A673 (cell line): ENCODE results near the gene ZSCAN9. TPM values are rescaled to one million over a fixed set of nuclear protein-coding genes. Genes with fewer than 3 reads are reported as not detected.

Experiments
- BruUV-seq: library from RNA; stranded (reverse); fragments of 400-500 nt; replicated peaks from 2 replicates; lab custom pipeline; 2021; lab: Mats Ljungman, UMichigan
- CTCF ChIA-PET: fragments of 300-600 bp; sonication (Branson Sonifier 250); formaldehyde crosslinking; loops from one replicate; lab custom pipeline; 2022; ENCODE audit warnings: antibody characterized with exemption; lab: Charles Lee
- POLR2A ChIA-PET: fragments of 300-600 bp; sonication (Branson Sonifier 250); formaldehyde crosslinking; loops from one replicate; lab custom pipeline; 2022; ENCODE audit warnings: antibody characterized with exemption; ENCODE audit not compliant: low non-redundant PET; lab: Charles Lee
- DNase-seq: peaks from one replicate; pipeline ENCODE4 v3.0.0-alpha.2; 2015; ENCODE audit warnings: low spot score
- H3K27ac ChIP-seq: fragments of 200-600 bp; sonication (generic); 2 replicates; pipeline ENCODE4 v1.5.1; 2016; ENCODE audit warnings: mixed run types, low read depth, mild to moderate bottlenecking, mixed read lengths, antibody characterized with exemption, low read length; ENCODE audit not compliant: poor library complexity, severe bottlenecking
- H3K27me3 ChIP-seq: fragments of 200-600 bp; sonication (generic); replicated peaks from 2 replicates; pipeline ENCODE4 v1.6.1; 2017; ENCODE audit warnings: mixed run types, low read depth, mild to moderate bottlenecking, mixed read lengths, antibody characterized with exemption, low read length; ENCODE audit not compliant: insufficient read depth, poor library complexity
- H3K36me3 ChIP-seq: fragments of 200-600 bp; sonication (generic); 2 replicates; pipeline ENCODE4 v1.6.1; 2016; ENCODE audit warnings: mixed run types, mild to moderate bottlenecking, mixed read lengths, antibody characterized with exemption, low read length; ENCODE audit not compliant: insufficient read depth, poor library complexity, severe bottlenecking
- H3K4me1 ChIP-seq: fragments of 200-600 bp; sonication (generic); 2 replicates; pipeline ENCODE4 v1.6.1; 2017; ENCODE audit warnings: mixed run types, mild to moderate bottlenecking, mixed read lengths, antibody characterized with exemption, low read length; ENCODE audit not compliant: insufficient read depth, poor library complexity, severe bottlenecking
- H3K4me3 ChIP-seq: fragments of 200-600 bp; sonication (generic); 2 replicates; pipeline ENCODE4 v1.5.1; 2016; ENCODE audit warnings: low read depth, mixed run types, mild to moderate bottlenecking, mixed read lengths, low read length; ENCODE audit not compliant: poor library complexity, severe bottlenecking
- H3K9me3 ChIP-seq: fragments of 200-600 bp; sonication (generic); 2 replicates; pipeline ENCODE4 v1.6.1; 2016; ENCODE audit warnings: mixed run types, low read depth, mild to moderate bottlenecking, mixed read lengths, antibody characterized with exemption, low read length; ENCODE audit not compliant: poor library complexity, severe bottlenecking
- CTCF ChIP-seq: fragments of 300-800, 200-600 bp; sonication (generic); conservative IDR thresholded peaks from 2 replicates; pipeline ENCODE4 v1.5.1; 2017; ENCODE audit warnings: low read depth, mild to moderate bottlenecking, antibody characterized with exemption, low read length, moderate library complexity, mixed read lengths
- EZH2 ChIP-seq: fragments of 200-600 bp; sonication (generic); IDR thresholded peaks from 2 replicates; pipeline ENCODE4 v1.6.1; 2017; ENCODE audit warnings: borderline replicate concordance, low read depth, mild to moderate bottlenecking, mixed read lengths, antibody characterized with exemption, low read length; ENCODE audit not compliant: poor library complexity, severe bottlenecking
- intact Hi-C: fragments of 100-400 bp; cut with micrococcal nuclease; formaldehyde crosslinking; loops from one replicate; pipeline ENCODE4 v1.10.0; 2022; ENCODE audit not compliant: unreplicated experiment
- total RNA-seq: library from RNA; stranded (reverse); gene quantifications from 2 replicates; pipeline ENCODE4 v1.2.3, GENCODE V29; 2021

The ZSCAN9 gene
- total RNA-seq, 1 experiment from 2014 or later, result 13.3 TPM

- DNase-seq, result no peak
- BruUV-seq, result no TSS peak
- CTCF ChIA-PET, result no interaction called here
These were observed 15.4 kb downstream of the ZSCAN9 start for GRCh38 chr6:28240471-28240870.

GRCh38 chr6:28243946-28244345 lies 18.9 kb downstream of the ZSCAN9 start:
- H3K27me3 ChIP-seq, result no peaks in the 10 kb centered on the region
- H3K36me3 ChIP-seq, result peaks cover 15% of the 10 kb centered on the region
- TF ChIP-seq EZH2 (no peak), CTCF (no peak)
- DNase-seq, result no peak
- no peak overlapping the region for H3K27ac ChIP-seq
- no peaks in the 10 kb centered on the region for H3K4me1 ChIP-seq
- CTCF ChIA-PET, result no interaction called here
- no peaks in the 10 kb centered on the region for H3K9me3 ChIP-seq
- no TSS peak for BruUV-seq
- H3K4me3 ChIP-seq, result no peak overlapping the region
- POLR2A ChIA-PET, result no interaction called here
- intact Hi-C loops, result no loop called here

More at GRCh38 chr6:28240471-28240870, 15.4 kb downstream of the ZSCAN9 start:
- Histone ChIP-seq H3K36me3 (peaks cover 8% of the 10 kb centered on the region), H3K27me3 (no peaks in the 10 kb centered on the region), H3K4me3 (no peak overlapping the region), H3K9me3 (no peaks in the 10 kb centered on the region), H3K4me1 (no peaks in the 10 kb centered on the region), H3K27ac (no peak overlapping the region)
- intact Hi-C loops, result no loop called here
- POLR2A ChIA-PET, result no interaction called here
- TF ChIP-seq EZH2, result no peak
- no peak for TF ChIP-seq CTCF

GRCh38 chr6:28245206-28245941 lies 20.3 kb downstream of the ZSCAN9 start:
- TSS peak; percentile 18 for BruUV-seq
- Histone ChIP-seq H3K27me3 (no peaks in the 10 kb centered on the region), H3K4me1 (peaks cover under 1% of the 10 kb centered on the region), H3K4me3 (no peak overlapping the region), H3K9me3 (no peaks in the 10 kb centered on the region), H3K27ac (no peak overlapping the region), H3K36me3 (peaks cover 15% of the 10 kb centered on the region)
- CTCF ChIA-PET, result no interaction called here
- POLR2A ChIA-PET, result no interaction called here
- TF ChIP-seq CTCF, result no peak
- TF ChIP-seq EZH2, result no peak
- DNase-seq, result no peak
- intact Hi-C loops, result no loop called here
